Measurements from ENCODE around the gene TMUB1.

The TMUB1 gene

GRCh38 chr7:151040616-151041375, 42.5 kb downstream of the TMUB1 start:
- Histone ChIP-seq H3K9me3 (ENCODE audit: control insufficient read depth, low read length) (no peaks in the 10 kb centered on the region), H3K27ac (ENCODE audit: insufficient read depth, low read length, poor library complexity, severe bottlenecking) (no peak overlapping the region), H3K4me3 (ENCODE audit: insufficient read depth, low read depth, low read length, poor library complexity, severe bottlenecking) (no peak overlapping the region), H3K27me3 (replicated peaks; ENCODE audit: control insufficient read depth, insufficient read depth, low read length, poor library complexity, severe bottlenecking) (no peaks in the 10 kb centered on the region), H3K36me3 (ENCODE audit: control insufficient read depth, insufficient read depth, low read length) (peaks cover 28% of the 10 kb centered on the region), H3K4me1 (ENCODE audit: control insufficient read depth, insufficient read depth, low read length, poor library complexity, severe bottlenecking) (peaks cover 4% of the 10 kb centered on the region)
- DNase-seq = no peak

- no peak overlapping the region for H3K4me3 ChIP-seq (ENCODE audit: insufficient read depth, low read depth, low read length, poor library complexity, severe bottlenecking)
- H3K36me3 ChIP-seq (ENCODE audit: control insufficient read depth, insufficient read depth, low read length) = peaks cover 34% of the 10 kb centered on the region
- no peak overlapping the region for H3K27ac ChIP-seq (ENCODE audit: insufficient read depth, low read length, poor library complexity, severe bottlenecking)
These were observed 43.3 kb downstream of the TMUB1 start for GRCh38 chr7:151039850-151040548.

GRCh38 chr7:151038951-151039849, 44.1 kb downstream of the TMUB1 start:
- Histone ChIP-seq H3K9me3 (ENCODE audit: control insufficient read depth, low read length) (no peaks in the 10 kb centered on the region), H3K27ac (ENCODE audit: insufficient read depth, low read length, poor library complexity, severe bottlenecking) (no peak overlapping the region), H3K27me3 (replicated peaks; ENCODE audit: control insufficient read depth, insufficient read depth, low read length, poor library complexity, severe bottlenecking) (no peaks in the 10 kb centered on the region), H3K4me1 (ENCODE audit: control insufficient read depth, insufficient read depth, low read length, poor library complexity, severe bottlenecking) (peaks cover 4% of the 10 kb centered on the region), H3K36me3 (ENCODE audit: control insufficient read depth, insufficient read depth, low read length) (peaks cover 36% of the 10 kb centered on the region), H3K4me3 (ENCODE audit: insufficient read depth, low read depth, low read length, poor library complexity, severe bottlenecking) (no peak overlapping the region)
- peak; percentile 36 to 46 (median 39) for DNase-seq

More at GRCh38 chr7:151039850-151040548, 43.3 kb downstream of the TMUB1 start:
- Histone ChIP-seq H3K9me3 (ENCODE audit: control insufficient read depth, low read length) (no peaks in the 10 kb centered on the region), H3K4me1 (ENCODE audit: control insufficient read depth, insufficient read depth, low read length, poor library complexity, severe bottlenecking) (peaks cover 4% of the 10 kb centered on the region), H3K27me3 (replicated peaks; ENCODE audit: control insufficient read depth, insufficient read depth, low read length, poor library complexity, severe bottlenecking) (no peaks in the 10 kb centered on the region)
- DNase-seq = no peak

- Histone ChIP-seq H3K4me3 (ENCODE audit: insufficient read depth, low read depth, low read length, poor library complexity, severe bottlenecking) (no peak overlapping the region), H3K9me3 (ENCODE audit: control insufficient read depth, low read length) (no peaks in the 10 kb centered on the region), H3K27ac (ENCODE audit: insufficient read depth, low read length, poor library complexity, severe bottlenecking) (no peak overlapping the region), H3K27me3 (replicated peaks; ENCODE audit: control insufficient read depth, insufficient read depth, low read length, poor library complexity, severe bottlenecking) (no peaks in the 10 kb centered on the region), H3K4me1 (ENCODE audit: control insufficient read depth, insufficient read depth, low read length, poor library complexity, severe bottlenecking) (peaks cover 4% of the 10 kb centered on the region), H3K36me3 (ENCODE audit: control insufficient read depth, insufficient read depth, low read length) (peaks cover 33% of the 10 kb centered on the region)
- no peak for DNase-seq
These were observed 47.4 kb downstream of the TMUB1 start for GRCh38 chr7:151035902-151036301.

- no peak for DNase-seq
- H3K36me3 ChIP-seq (ENCODE audit: control insufficient read depth, insufficient read depth, low read length) = peaks cover 33% of the 10 kb centered on the region
These were observed 48.1 kb downstream of the TMUB1 start for GRCh38 chr7:151035026-151035717.

GRCh38 chr7:151034312-151035025, 48.8 kb downstream of the TMUB1 start:
- Histone ChIP-seq H3K9me3 (ENCODE audit: control insufficient read depth, low read length) (no peaks in the 10 kb centered on the region), H3K27ac (ENCODE audit: insufficient read depth, low read length, poor library complexity, severe bottlenecking) (no peak overlapping the region), H3K27me3 (replicated peaks; ENCODE audit: control insufficient read depth, insufficient read depth, low read length, poor library complexity, severe bottlenecking) (no peaks in the 10 kb centered on the region), H3K4me1 (ENCODE audit: control insufficient read depth, insufficient read depth, low read length, poor library complexity, severe bottlenecking) (peaks cover 4% of the 10 kb centered on the region), H3K36me3 (ENCODE audit: control insufficient read depth, insufficient read depth, low read length) (peaks cover 33% of the 10 kb centered on the region), H3K4me3 (ENCODE audit: insufficient read depth, low read depth, low read length, poor library complexity, severe bottlenecking) (no peak overlapping the region)
- DNase-seq = no peak

More at GRCh38 chr7:151035026-151035717, 48.1 kb downstream of the TMUB1 start:
- Histone ChIP-seq H3K27ac (ENCODE audit: insufficient read depth, low read length, poor library complexity, severe bottlenecking) (no peak overlapping the region), H3K9me3 (ENCODE audit: control insufficient read depth, low read length) (no peaks in the 10 kb centered on the region), H3K4me3 (ENCODE audit: insufficient read depth, low read depth, low read length, poor library complexity, severe bottlenecking) (no peak overlapping the region), H3K4me1 (ENCODE audit: control insufficient read depth, insufficient read depth, low read length, poor library complexity, severe bottlenecking) (peaks cover 4% of the 10 kb centered on the region), H3K27me3 (replicated peaks; ENCODE audit: control insufficient read depth, insufficient read depth, low read length, poor library complexity, severe bottlenecking) (no peaks in the 10 kb centered on the region)

GRCh38 chr7:151033864-151034249, 49.4 kb downstream of the TMUB1 start:
- Histone ChIP-seq H3K36me3 (ENCODE audit: control insufficient read depth, insufficient read depth, low read length) (peaks cover 33% of the 10 kb centered on the region), H3K4me1 (ENCODE audit: control insufficient read depth, insufficient read depth, low read length, poor library complexity, severe bottlenecking) (no peaks in the 10 kb centered on the region)

GRCh38 chr7:151032936-151033863, 50.1 kb downstream of the TMUB1 start:
- no peak overlapping the region for H3K27ac ChIP-seq (ENCODE audit: insufficient read depth, low read length, poor library complexity, severe bottlenecking)
- H3K9me3 ChIP-seq (ENCODE audit: control insufficient read depth, low read length) = no peaks in the 10 kb centered on the region
- no peak overlapping the region for H3K4me3 ChIP-seq (ENCODE audit: insufficient read depth, low read depth, low read length, poor library complexity, severe bottlenecking)
- no peaks in the 10 kb centered on the region for H3K27me3 ChIP-seq (replicated peaks; ENCODE audit: control insufficient read depth, insufficient read depth, low read length, poor library complexity, severe bottlenecking)
- no peaks in the 10 kb centered on the region for H3K4me1 ChIP-seq (ENCODE audit: control insufficient read depth, insufficient read depth, low read length, poor library complexity, severe bottlenecking)
- peaks cover 33% of the 10 kb centered on the region for H3K36me3 ChIP-seq (ENCODE audit: control insufficient read depth, insufficient read depth, low read length)
- DNase-seq = no peak

More at GRCh38 chr7:151033864-151034249, 49.4 kb downstream of the TMUB1 start:
- Histone ChIP-seq H3K27me3 (replicated peaks; ENCODE audit: control insufficient read depth, insufficient read depth, low read length, poor library complexity, severe bottlenecking) (no peaks in the 10 kb centered on the region), H3K27ac (ENCODE audit: insufficient read depth, low read length, poor library complexity, severe bottlenecking) (no peak overlapping the region), H3K4me3 (ENCODE audit: insufficient read depth, low read depth, low read length, poor library complexity, severe bottlenecking) (no peak overlapping the region), H3K9me3 (ENCODE audit: control insufficient read depth, low read length) (no peaks in the 10 kb centered on the region)
- no peak for DNase-seq

Measured in effector memory CD4-positive, alpha-beta T cell (primary cell).